GM19467 (cell line): Measurements from ENCODE around the gene DNAAF6.

Experiments used
- ATAC-seq: cut with Tn5 transposase; IDR thresholded peaks from one replicate; pipeline ENCODE4 v1.9.1; 2021; ENCODE audit warnings: mild to moderate bottlenecking, moderate library complexity; ENCODE audit not compliant: unreplicated experiment

DNAAF6 gene

GRCh38 chrX:107290019-107290418 lies 83.6 kb downstream of the DNAAF6 start:
- no peak for ATAC-seq

GRCh38 chrX:107293056-107293455 lies 86.6 kb downstream of the DNAAF6 start:
- no peak for ATAC-seq
